HG03095 (cell line): ENCODE data around the gene LRRC47.

Experiments
- ATAC-seq: cut with Tn5 transposase; IDR thresholded peaks from one replicate; pipeline ENCODE4 v1.9.1; 2021; ENCODE audit warnings: moderate library complexity; ENCODE audit not compliant: unreplicated experiment

LRRC47 gene

DNA sequence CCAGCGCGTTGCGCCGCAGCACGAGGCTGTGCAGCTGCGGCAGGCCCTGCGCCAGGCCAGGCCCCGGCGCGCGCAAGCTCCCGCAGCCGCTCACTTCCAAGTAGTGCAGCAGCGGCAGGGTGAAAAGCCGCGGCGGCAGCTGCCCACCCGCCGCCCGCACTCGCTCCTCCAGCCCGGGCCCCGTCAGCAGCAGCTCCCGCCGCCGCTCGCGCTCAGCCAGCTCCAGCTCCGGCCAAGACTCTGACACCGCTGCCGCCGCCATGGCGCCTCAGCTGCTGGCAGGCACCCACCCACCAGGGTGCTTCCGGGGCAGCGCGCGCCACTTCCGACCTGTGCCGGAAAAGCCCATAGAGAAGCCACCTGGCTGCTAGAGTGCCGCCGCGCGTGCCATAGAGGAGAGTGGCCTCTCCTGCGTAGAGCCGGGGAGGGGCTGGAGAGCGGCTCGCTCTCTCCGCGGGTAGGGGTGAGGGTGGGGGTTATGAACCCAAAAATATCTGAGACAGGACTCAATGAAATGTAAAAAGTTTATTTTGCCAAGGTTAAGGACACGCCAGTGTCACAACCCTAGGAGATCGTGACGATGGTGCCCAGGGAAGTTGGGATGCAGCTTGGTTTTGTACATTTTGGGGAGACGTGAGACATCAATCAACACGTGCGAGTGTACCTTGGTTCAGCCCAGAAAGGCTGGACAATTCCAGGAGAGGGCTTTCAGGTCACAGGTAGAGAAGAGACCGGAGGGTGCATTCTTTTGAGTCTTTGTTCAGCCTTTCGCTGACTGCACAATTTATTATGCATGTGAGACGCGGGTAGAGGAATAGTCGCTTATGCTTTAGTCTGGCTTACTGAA, at the start of gene LRRC47:
Gene LRRC47, minus strand, starts transcription at position 284 of the 847 bp plus-strand sequence. Its CDS starts 22 bp downstream, at position 262.
- ATAC-seq = peak; percentile 99

DNA sequence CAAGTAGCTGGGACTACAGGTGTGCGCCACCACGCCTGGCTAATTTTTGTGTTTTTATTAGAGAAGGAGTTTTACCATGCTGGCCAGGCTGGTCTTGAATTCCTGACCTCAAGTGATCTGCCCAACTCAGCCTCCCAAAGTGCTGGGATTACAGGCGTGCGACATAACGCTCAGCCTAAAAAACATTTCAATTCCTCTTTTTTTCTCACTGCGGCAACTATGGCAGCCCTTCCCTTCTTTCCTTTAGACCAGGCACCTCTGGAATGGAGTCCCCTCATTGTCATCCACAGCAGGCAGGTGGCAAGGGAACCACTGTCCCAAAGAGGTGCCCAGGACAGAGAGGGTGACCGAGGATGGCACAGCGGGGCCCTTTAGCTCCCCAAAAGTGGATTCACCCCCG, 46.6 kb upstream of the LRRC47 start:
- no peak for ATAC-seq

DNA sequence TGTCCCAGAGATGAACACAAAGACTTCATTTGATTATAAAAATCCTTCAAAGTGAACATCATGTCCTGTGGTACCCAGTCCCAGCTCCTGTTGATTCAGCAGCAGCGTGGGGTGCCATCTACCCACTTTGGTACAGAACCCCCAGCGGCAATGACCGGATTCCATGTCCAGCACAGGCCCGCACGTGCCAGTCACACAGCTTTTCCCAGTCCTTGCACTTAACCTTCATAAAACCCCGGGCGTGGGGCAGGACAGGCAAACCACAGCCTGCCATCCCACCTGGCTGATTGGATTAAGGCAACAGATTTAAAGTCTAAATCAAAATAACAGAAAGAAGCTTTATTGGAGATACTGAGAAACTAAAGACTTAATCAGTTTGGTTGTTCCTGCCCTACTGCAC, 45.2 kb upstream of the LRRC47 start:
- ATAC-seq = no peak

DNA sequence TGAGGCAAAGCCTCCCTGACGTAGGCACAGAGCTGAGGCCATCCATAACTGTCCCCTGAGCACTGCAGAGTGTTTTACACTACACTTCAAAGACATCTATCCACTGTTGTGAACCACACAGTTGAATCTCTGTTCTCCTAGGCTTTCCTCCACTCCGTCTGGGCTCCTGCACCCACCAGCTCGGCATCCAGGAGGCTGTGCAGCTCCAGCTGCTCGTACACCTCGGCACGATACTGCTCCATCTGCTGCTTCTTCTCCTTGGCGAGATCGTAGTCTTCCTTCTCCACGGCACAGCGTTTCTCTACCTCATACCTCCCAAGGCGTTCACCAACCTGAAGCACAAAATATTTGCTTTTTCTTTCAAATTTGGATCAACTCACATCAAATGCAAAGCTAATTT, 42.5 kb upstream of the LRRC47 start:
- no peak for ATAC-seq

DNA sequence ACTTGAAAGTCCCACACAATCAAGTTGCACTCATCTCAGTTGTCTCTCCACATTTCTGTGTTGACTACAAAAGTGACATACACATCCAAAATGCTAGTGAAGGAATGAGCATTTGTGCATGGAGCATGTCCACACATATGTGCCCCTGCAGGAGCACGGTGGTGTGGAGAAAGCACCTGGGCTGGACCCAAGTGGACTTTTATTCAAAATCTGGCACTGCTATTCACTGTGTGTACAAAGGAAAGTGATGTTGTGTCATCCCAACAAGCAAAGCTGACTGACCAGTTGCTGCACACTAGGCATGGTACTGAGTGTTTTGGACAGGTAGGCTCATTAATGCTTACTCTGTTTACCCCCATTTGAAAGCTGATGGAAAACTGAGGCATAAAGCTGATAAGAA, 41.4 kb upstream of the LRRC47 start:
- no peak for ATAC-seq

DNA sequence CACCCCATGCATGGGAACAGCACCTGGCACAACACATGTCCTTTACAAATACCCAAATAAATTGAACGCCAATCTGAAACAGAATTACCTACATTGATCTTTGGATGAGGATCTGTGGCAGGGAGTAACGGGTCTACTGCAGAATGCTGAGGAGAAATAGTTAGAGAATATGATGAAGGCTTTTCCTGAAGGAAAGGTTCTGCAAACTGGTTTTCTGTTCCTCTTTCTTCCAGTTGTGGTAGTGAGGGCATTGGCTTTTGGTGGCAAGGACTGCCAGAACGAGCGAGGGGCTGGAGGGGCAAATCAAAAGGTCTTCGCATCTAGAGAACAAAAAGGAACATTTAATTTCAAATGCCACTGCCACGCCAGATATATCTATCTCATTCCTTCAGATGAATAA, 40.9 kb upstream of the LRRC47 start:
- ATAC-seq = no peak

DNA sequence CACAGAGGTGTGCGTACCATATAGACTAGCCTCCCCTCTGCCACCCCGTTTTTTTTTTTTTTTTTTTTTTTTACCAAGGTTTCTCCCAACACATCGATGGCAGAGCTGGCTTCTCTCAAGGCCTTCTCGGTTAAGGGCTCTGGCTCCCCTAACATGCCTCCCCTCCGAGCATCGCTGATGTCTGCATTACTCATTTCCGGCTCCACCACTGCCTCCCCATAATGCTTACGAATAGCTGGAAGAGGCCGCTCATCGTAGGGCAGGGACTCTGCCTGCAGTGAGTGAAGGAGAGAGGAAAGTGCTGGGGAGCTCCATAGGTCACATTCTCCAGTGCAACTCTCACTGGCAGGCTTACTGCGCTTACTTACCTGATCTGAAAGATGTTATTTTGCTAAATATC, 40.1 kb upstream of the LRRC47 start:
- ATAC-seq = no peak

DNA sequence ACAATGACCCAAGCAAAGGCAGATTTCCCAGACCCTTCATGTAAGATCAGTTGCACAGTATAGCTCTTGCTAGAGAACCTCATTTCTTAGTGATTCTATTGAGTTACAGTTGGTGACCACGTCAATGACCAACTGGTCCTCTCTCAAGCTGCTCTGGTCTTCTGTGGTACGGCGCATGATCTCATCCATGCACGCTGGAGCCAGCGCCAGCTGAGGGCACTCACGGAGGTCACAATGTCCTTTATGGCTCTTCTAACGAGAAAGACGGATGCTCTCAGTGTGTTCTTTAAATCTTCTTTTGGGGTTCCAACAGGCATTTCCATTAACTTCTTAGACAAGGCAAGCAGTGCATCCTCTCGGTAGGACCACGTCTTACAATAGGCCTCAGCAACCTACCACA, 38.4 kb upstream of the LRRC47 start:
- ATAC-seq = no peak

DNA sequence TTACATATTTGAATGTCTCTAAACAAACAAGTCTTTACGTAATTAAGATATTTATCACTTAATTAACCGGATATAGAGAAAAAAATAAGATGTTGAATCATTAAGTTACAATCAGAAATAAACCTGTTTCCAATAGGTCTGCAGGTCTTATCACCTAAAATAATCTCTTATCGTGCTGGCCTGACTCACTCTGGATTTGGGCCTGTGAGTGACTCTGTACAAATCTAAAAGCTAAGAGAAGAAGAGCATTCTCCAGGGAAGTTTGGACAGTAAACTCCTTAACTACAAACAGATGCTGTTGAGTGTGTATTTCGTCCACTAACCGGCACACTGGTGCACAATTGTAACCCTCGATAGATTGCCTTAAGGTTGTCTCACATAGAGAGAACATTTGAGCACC, 35.4 kb upstream of the LRRC47 start:
- no peak for ATAC-seq

DNA sequence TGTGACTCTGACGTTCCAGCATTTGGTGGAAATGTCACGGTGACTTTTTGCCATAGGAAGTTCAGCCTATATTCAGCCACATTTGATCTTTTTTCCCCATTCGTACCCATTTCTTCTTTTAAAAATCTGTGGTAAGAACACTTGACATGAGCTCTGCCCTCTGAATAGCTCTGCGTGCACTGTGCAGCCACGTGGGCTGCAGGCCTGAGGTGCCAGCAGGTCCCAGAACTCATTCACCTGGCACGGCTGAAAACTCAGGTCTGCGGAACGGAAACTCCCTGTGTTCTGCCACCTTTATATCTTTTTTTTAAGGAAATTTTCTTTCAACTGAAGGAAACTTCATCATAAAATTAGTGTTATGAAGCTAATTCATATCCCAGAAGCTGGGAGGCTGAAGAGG, 32.1 kb upstream of the LRRC47 start:
- no peak for ATAC-seq

DNA sequence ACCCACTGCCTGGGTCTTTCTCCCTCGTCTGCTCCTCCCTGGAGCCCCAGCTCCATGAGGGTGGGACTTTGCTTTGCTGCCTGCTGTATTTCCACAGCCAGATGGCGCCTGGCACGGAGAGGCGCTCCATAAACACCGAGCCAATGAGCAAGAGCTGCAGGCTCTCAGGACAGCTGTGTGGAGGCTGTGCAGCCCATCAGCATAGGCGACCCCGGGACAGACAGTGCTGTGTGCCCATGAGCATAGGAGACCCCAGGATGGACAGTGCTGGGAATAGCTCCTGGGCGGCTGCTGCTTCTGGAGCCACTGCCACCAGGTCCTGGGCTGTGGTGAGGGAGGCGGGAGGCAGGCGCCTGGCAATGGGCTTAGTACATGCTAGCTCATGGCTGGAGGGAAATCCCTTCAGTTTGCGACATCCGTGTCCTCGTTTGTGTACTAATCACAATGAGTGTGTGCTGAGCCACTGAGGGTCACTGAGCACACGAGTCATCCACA, 31.6 kb upstream of the LRRC47 start:
- ATAC-seq = no peak

DNA sequence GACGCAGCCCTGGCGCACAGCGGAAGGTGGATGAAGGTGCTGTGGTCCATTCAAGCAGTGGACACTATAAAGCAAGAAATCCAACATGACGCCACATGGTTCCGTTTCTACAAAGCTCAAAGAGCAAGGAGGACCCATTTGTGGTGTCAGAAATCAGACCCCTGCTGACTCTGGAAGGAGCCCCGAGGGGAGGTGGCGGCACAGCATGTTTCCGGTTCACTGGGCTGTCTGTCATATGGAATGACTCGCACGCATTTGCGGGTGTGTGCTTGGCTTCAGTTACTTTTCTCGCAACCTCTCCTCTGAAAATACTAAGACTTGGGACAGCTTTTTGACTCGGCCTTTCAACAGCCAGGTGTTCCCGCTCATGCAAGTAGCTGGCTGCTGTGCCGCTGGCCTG, 29.1 kb upstream of the LRRC47 start:
- no peak for ATAC-seq

DNA sequence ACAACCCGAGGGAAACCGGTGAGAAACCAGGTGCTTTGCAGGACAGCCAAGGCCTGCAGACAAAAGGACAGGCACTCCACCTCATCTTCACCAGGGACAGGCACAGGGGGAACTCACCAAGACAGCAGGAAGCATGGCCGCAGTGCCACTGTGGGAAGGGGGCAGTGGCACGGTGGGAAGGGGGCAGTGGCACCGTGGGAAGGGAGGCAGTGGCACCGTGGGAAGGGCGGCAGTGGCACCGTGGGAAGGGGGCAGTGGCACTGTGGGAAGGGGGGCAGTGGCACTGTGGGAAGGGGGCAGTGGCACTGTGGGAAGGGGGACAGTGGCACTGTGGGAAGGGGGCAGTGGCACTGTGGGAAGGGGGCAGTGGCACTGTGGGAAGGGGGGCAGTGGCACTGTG, 28.4 kb upstream of the LRRC47 start:
- no peak for ATAC-seq

DNA sequence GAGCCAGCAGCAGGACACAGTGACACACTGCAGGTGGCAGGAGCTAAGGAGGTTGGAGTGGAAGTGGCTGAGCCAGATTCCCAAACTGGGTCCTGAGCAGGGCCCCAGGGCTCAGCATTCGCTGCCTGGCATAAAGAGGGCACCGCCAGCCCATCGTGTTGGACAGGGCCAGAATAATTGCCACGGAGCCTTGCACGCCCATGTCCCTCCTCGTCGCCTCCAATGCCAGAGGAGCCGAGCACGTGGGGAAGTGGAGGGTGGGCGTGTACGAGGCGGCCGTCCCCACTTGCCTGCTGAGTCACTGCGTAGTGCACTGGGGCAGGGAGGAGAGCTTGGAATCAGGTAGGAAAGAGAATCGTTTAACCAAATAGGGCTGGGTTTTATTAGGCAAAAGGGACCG, 26.1 kb upstream of the LRRC47 start:
- no peak for ATAC-seq

DNA sequence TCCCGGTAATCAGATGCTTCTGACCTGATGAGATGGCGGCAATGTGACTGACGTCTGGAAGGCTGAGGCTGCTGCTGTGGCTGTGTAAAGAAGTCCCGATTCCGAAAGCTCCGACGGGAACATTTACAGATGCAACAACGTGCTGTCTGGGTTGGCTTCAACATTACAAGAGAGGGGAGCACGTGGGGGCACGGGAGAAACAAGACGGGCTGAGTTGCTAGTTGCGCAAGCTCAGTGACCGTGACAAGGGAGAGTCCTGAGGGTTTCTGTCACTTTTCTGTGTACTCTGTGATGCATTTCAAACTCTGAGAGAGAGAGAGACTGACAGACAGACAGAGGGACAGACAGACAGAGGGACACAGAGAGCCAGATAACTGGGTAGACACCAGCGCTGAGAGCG, 25.6 kb upstream of the LRRC47 start:
- ATAC-seq = no peak

DNA sequence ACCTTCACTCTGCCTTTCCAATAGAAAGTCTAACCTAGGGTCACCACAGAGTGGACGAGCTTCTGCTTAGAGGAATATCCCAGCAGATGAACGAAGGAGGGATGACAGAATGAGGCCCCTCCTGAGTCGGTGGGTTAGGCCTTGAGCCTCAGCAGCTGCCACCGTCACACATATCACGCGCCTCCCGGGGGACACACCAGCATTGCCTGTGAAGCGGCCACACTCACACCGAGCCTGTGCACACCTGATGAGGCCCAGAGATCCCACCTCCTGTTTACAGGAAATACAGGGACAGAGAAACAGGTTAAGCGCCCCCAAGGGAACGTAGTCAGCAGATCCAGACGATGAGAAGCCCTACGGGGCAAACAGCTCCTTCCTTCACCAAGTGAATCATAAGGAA, 25.1 kb upstream of the LRRC47 start:
- ATAC-seq = no peak

DNA sequence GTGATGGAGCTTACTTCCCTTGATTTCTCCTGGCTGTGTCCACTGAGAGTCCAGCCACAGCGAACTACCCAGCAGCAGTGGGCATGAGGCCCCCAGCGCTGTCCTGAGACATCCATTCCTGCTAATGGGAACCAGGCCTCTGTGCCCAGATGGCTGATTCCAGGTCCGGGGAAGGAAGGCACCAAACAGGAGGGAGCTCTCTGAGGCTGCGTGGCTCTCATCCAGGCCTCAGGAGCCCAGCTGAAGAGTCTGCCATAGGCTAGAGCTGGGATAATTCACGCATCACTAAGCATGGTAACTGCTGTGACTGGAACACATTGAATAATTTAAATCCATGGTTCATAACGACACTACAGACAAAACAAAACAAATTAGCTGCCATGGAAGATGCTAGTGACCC, 24.7 kb upstream of the LRRC47 start:
- no peak for ATAC-seq

DNA sequence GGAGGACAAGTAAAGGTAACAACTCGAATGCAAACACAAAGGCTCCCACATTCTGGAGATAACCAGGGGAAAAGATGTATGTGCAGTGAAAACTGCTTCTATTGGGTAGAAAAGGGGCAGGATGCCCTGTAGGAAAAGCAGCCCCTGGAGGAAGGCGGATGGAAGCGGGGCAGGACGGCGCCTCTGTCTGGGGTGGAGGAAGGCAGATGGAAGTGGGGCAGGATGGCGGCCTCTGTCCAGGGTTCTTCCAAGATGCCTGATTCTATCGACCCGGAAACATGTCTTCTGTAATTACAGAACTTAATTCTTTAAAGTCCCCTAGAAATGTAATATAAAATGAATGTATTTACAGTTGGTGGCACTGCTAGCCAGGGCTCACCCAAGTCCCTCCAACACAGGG, 24.0 kb upstream of the LRRC47 start:
- no peak for ATAC-seq

DNA sequence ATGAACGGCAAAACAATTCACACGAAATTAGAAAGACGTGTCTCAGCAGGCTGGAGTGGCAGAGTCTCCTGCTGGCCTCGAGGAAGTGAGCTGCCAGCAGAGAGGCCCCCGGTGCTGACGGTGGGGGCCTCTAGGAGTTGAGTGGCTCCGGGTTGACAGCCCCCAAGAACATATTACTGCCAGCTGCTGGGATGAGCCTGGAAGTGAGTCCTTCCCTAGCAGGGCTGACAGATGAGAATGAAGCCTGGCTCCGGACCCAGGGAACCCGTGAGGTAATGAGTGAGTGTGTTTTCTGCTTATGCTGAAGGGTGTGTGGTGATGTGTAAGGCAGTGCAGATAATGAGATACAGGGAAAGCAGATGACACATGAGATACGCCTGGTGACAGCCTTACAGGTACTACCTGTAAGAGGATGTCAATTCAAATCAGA, 23.5 kb upstream of the LRRC47 start:
- ATAC-seq = no peak

DNA sequence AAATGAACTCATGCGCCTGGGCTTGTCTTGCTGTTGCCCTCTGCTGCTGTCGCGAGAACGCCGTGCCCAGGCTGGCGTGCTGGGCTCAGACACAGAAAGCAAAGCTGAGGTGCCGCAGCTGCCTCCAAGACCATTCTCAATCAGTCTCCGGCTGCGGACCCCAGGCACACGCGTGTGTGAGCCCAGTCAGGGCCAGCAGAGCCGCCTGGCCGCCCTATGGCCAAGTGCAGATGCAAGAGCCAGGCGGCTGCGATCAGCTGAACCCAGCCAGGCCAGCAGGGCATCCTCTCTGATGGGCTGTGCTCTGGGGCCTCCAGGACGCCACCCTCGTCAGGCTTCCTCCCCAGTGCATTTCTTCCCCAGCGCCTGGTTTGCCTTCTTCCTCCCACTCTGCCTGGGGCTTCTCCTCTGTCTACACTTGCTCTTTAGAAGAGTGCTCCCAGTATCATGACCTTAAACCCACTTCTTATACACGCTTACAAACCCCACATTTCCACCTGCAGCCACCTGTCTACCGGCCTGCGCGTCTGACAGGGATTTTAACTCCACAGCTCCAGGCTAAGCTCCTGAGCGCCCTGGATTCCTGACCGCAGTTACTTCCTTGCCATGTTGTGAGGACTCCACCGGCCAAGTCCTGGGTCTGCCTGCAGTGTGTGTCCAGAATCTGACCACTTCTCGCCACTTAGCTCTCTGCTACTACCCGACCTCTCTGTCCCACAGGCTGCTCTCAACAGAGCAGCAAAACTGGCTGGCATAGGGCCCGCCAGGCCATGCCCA, 21.7 kb upstream of the LRRC47 start:
- ATAC-seq = no peak

DNA sequence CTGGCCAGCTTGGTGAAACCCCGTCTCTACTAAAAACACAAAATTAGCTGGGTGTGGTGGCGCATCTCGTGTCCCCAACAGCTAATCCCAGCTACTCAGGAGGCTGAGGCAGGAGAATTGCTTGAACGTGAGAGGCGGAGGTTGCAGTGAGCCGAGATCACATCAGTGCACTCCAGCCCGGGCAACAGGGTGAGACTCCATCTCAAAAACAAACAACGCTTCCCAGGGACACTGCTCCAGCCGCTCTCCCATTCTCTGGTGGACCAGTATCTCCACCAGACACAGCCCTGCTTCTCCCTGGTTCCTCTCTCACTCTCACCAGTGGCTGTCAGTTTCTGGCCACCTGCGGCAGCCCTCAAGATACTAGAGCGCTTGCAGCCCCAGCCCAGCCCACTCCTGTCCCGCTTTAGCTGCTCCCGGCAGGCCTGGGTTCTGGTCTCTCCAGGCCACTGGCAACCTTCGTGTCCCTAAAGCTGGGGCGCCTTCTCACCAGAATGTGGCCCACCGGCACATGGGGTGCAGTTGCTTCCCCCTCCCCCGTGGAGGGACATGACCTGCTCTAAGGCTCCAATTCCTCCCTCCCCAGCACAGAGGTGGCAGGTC, 20.9 kb upstream of the LRRC47 start:
- no peak for ATAC-seq
